ENCODE results near the gene SYDE1. TPM values are rescaled to one million over a fixed set of nuclear protein-coding genes. Genes with fewer than 3 reads are reported as not detected.

The SYDE1 gene
- total and polyA plus RNA-seq, 2 experiments from 2014 or later, result 16.2 to 113 TPM

DNA sequence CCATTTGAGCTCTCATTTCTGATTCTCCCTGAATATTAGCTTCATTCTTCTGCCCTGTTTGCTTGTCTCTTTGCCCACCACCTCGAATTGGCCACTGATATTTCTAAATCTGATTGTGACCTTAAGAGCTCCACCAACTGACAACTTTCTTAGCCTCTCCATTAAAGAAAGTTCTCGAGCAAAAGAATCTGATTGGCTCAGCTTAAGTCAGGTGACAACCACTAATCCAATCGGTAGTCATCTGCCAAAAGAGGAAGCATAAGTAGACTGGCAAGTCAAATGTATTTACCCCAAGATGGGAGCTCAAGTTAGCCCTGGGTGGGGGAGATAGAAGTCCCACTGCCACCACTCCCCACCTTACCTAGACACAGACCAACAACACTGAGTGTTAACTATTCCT is 52.0 kb downstream of the SYDE1 start:
- Histone ChIP-seq H3K4me2 (ENCODE audit: unreplicated experiment) (no peak overlapping the region), H3F3A (ENCODE audit: insufficient read depth) (peaks cover 4% of the 10 kb centered on the region; the same call in 1 of the 2 replicates), H3K27me3 (replicated peaks; ENCODE audit: insufficient read depth) (no peaks in the 10 kb centered on the region), H3K27ac (no peak overlapping the region), H3K4me3 (no peak overlapping the region), H2AFZ (no peak overlapping the region), H4K20me1 (ENCODE audit: insufficient read depth) (no peaks in the 10 kb centered on the region), H3K9ac (no peak overlapping the region), H3K9me3 (ENCODE audit: low read depth) (no peaks in the 10 kb centered on the region), H3K36me3 (ENCODE audit: low read depth) (peaks cover 5% of the 10 kb centered on the region; the same call in 1 of the 2 replicates), H3K79me2 (ENCODE audit: insufficient read depth) (no peaks in the 10 kb centered on the region), H3K9me2 (ENCODE audit: insufficient read depth) (no peaks in the 10 kb centered on the region), H3K4me1 (ENCODE audit: insufficient read depth) (no peaks in the 10 kb centered on the region)
- no peak for TF ChIP-seq EZH2phosphoT487 (IDR thresholded peaks at IDR 0.05; ENCODE audit: insufficient read depth, low read depth)
- TF ChIP-seq EZH2 (IDR thresholded peaks at IDR 0.05; ENCODE audit: insufficient read depth, poor library complexity, severe bottlenecking), result no peak
- WGBS, 2 experiments (ENCODE audit: low coverage in 1 of 2, low lambda C conversion rate in 2 of 2, missing lambda C conversion rate in 2 of 2), result 47 to 56% methylated on average over 3 of the region's 3 CpGs
- in situ Hi-C loops (cut with MboI), result no loop called here
- peak; percentile 57 for DNase-seq

DNA sequence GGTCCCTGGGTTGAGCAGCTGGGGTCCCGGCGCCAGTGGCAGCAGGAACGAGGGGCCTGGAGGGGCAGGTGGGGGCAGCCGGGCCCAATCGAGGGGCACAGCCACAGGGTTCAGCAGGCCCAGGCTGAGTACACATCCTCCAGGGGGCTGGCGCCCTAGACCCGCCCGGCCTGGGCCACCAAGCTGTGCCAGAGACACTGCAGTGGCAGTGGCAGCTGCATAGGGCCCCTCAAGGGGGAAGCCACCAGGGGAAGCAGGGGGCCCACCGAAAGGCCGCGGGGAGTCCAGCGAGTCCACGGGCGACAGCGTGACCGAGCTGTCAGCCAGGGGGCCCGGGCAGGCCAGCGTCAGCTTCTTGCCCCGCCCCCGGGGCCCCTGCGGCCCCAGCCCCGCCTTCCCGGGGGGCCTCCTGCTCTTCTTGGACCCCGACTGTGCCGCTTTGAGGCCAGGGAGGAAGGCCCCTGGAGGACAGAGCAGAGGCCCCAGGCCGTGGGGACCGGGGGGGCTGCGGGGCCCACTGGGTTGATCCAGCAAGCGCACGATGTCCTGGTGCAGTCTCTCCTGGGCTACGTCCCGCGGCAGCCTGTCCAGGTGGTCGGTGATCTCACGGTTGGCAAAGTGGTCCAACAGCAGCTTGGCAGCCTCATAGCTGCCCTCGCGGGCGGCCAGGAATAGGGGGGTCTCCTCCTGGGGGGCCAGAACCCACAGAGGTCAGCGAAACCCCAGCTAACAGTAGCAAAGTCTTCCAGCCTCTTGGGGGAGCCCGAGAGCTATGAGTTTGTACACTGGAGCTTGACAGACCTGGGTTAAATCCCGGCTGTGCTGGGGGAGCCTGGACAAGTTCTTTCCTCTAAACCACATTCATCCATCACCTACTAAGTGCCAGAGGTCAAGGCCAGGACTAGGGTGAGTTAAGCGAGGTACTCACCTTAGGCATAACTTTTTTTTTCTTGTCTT is 54.1 kb downstream of the SYDE1 start:
- H2AFZ ChIP-seq, result no peak overlapping the region
- H4K20me1 ChIP-seq (ENCODE audit: insufficient read depth), result no peaks in the 10 kb centered on the region
- no peaks in the 10 kb centered on the region for H3K4me1 ChIP-seq (ENCODE audit: insufficient read depth)
- in situ Hi-C loops (cut with MboI), result no loop called here
- H3K36me3 ChIP-seq (ENCODE audit: low read depth), result peaks cover 5% of the 10 kb centered on the region; the same call in 1 of the 2 replicates
- TF ChIP-seq EZH2phosphoT487 (IDR thresholded peaks at IDR 0.05; ENCODE audit: insufficient read depth, low read depth) (no peak), EZH2 (IDR thresholded peaks at IDR 0.05; ENCODE audit: insufficient read depth, poor library complexity, severe bottlenecking) (no peak)
- no peaks in the 10 kb centered on the region for H3K9me3 ChIP-seq (ENCODE audit: low read depth)
- H3F3A ChIP-seq (ENCODE audit: insufficient read depth), result no peaks in the 10 kb centered on the region
- WGBS, 2 experiments (ENCODE audit: low coverage in 1 of 2, low lambda C conversion rate in 2 of 2, missing lambda C conversion rate in 2 of 2), result 83 to 88% methylated on average over 13 to 32 of the region's 42 CpGs
- H3K27me3 ChIP-seq (replicated peaks; ENCODE audit: insufficient read depth), result no peaks in the 10 kb centered on the region
- H3K79me2 ChIP-seq (ENCODE audit: insufficient read depth), result no peaks in the 10 kb centered on the region
- H3K9ac ChIP-seq, result no peak overlapping the region
- no peak overlapping the region for H3K4me3 ChIP-seq
- H3K27ac ChIP-seq, result no peak overlapping the region
- H3K9me2 ChIP-seq (ENCODE audit: insufficient read depth), result no peaks in the 10 kb centered on the region
- DNase-seq, result peak; percentile 59
- H3K4me2 ChIP-seq (ENCODE audit: unreplicated experiment), result no peak overlapping the region

Small RNA genes lying within 50 kb of the gene (small RNA-seq; reads per million reads assigned to genes)
- not detected for gene RNU6-782P (ENCODE audit: low read depth, low replicate concordance)

Other genes starting within 250 kb of the SYDE1 start
- not detected in 2 replicates for gene OR7A17, start 221.3 kb upstream of the SYDE1 start, total RNA-seq (2014; rRNA removed; shearing (Covaris generic))
- not detected in 2 replicates for gene OR7A17, start 221.3 kb upstream of the SYDE1 start, polyA plus RNA-seq (2016; fragmentation: Nextera tagmentation; extraction: Ambion mirVana)
- not detected in 2 replicates for gene OR7C2, start 165.9 kb upstream of the SYDE1 start, total RNA-seq (2014; rRNA removed; shearing (Covaris generic))
- not detected in 2 replicates for gene OR7C2, start 165.9 kb upstream of the SYDE1 start, polyA plus RNA-seq (2016; fragmentation: Nextera tagmentation; extraction: Ambion mirVana)
- gene SLC1A6, start 127.5 kb upstream of the SYDE1 start, total RNA-seq (2014; rRNA removed; shearing (Covaris generic)), result not detected in 2 replicates
- not detected in 2 replicates for gene SLC1A6, start 127.5 kb upstream of the SYDE1 start, polyA plus RNA-seq (2016; fragmentation: Nextera tagmentation; extraction: Ambion mirVana)
- not detected in 2 replicates for gene CASP14, start 57.9 kb upstream of the SYDE1 start, total RNA-seq (2014; rRNA removed; shearing (Covaris generic))
- not detected in 2 replicates for gene CASP14, start 57.9 kb upstream of the SYDE1 start, polyA plus RNA-seq (2016; fragmentation: Nextera tagmentation; extraction: Ambion mirVana)
- gene OR1I1, start 25.2 kb upstream of the SYDE1 start, total RNA-seq (2014; rRNA removed; shearing (Covaris generic)), result not detected in 2 replicates
- gene OR1I1, start 25.2 kb upstream of the SYDE1 start, polyA plus RNA-seq (2016; fragmentation: Nextera tagmentation; extraction: Ambion mirVana), result not detected in 2 replicates
- gene NOTCH3, start 93.6 kb downstream of the SYDE1 start, total RNA-seq (2014; rRNA removed; shearing (Covaris generic)), result 66.1 and 66.9 TPM in 2 replicates
- gene NOTCH3, start 93.6 kb downstream of the SYDE1 start, polyA plus RNA-seq (2016; fragmentation: Nextera tagmentation; extraction: Ambion mirVana), result 15.4 and 16.0 TPM in 2 replicates
- not detected in 2 replicates for gene EPHX3, start 125.0 kb downstream of the SYDE1 start, total RNA-seq (2014; rRNA removed; shearing (Covaris generic))
- not detected in 2 replicates for gene EPHX3, start 125.0 kb downstream of the SYDE1 start, polyA plus RNA-seq (2016; fragmentation: Nextera tagmentation; extraction: Ambion mirVana)
- 9.0 and 20.2 TPM in 2 replicates for gene BRD4, start 225.1 kb downstream of the SYDE1 start, total RNA-seq (2014; rRNA removed; shearing (Covaris generic))
- gene BRD4, start 225.1 kb downstream of the SYDE1 start, polyA plus RNA-seq (2016; fragmentation: Nextera tagmentation; extraction: Ambion mirVana), result 17.5 and 18.6 TPM in 2 replicates

All from GM23248 (cell line).